Mononuclear cell (primary cell): ENCODE data around the gene MBTPS1. TPM values are rescaled to one million over a fixed set of nuclear protein-coding genes. Genes with fewer than 3 reads are reported as not detected.

ENCODE experiments used
- H3K27me3 ChIP-seq: 2 replicates; pipeline ENCODE4 v1.6.0; 2011; ENCODE audit warnings: low read length, control low read depth; ENCODE audit not compliant: insufficient read depth
- H3K4me1 ChIP-seq: 2 replicates; pipeline ENCODE4 v1.5.1; 2011; ENCODE audit warnings: mild to moderate bottlenecking, low read length, control low read depth; ENCODE audit not compliant: insufficient read depth
- H3K4me3 ChIP-seq: 2 replicates; pipeline ENCODE4 v1.5.1; 2011; ENCODE audit warnings: mild to moderate bottlenecking, low read length, moderate library complexity
- H3K9me3 ChIP-seq: 2 replicates; pipeline ENCODE4 v1.5.1; 2011; ENCODE audit warnings: low read depth, mild to moderate bottlenecking, control low read depth, low read length
- total RNA-seq: library from RNA; depleted of rRNA; stranded (reverse); fragments of >200 nt; gene quantifications from one replicate; pipeline ENCODE4 v1.2.3, GENCODE V29; 2012

MBTPS1 gene
- total RNA-seq, 1 donor = 89.3 TPM

GRCh38 chr16:84015399-84015798 lies 101.3 kb downstream of the MBTPS1 start:
- H3K27me3 ChIP-seq = no peaks in the 10 kb centered on the region
- peaks cover 8% of the 10 kb centered on the region for H3K4me1 ChIP-seq
- H3K4me3 ChIP-seq = no peak overlapping the region
- no peaks in the 10 kb centered on the region for H3K9me3 ChIP-seq

DNA sequence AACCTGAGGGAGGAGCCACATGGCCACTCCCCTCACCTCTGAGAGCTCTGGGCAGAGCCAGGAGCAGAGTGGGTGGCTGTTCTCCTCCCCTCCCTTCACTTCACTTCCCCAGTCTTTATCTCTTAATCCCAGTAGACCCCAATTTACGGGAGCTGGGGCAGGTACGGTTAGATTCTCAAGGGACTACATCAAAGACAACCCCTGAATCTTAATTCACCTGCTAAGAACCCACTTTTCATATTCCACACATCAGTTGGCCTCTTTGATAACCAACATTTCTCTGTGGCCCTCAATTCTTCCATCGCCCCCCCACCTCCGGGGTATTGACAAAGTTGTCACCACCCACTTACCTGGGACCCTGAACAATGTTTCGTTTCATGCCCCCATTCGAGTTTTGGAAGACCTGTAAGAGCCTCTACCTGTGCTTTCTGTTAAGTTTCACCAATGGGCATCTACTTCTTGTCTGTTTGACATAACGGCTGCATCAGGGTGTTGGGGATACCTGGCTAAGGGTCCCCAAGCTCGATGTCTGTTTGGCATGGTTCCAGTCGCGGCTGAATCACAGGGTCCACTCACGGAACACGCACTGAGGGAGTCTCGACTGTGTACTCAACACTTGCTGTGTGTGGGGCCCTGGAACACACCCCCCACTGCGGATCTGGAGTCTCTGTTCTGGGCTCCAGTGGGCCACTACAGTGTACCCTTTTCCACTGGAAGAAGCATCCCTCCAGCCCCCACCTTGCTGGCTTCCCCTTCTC lies 102.0 kb downstream of the MBTPS1 start:
- Histone ChIP-seq H3K9me3 (no peaks in the 10 kb centered on the region), H3K4me3 (no peak overlapping the region), H3K4me1 (peaks cover 8% of the 10 kb centered on the region), H3K27me3 (no peaks in the 10 kb centered on the region)

- Histone ChIP-seq H3K9me3 (no peaks in the 10 kb centered on the region), H3K4me1 (peaks cover 8% of the 10 kb centered on the region)
These were observed 102.8 kb downstream of the MBTPS1 start for GRCh38 chr16:84013787-84014569.

GRCh38 chr16:84009282-84009681 lies 107.5 kb downstream of the MBTPS1 start:
- Histone ChIP-seq H3K4me1 (peaks cover 5% of the 10 kb centered on the region), H3K4me3 (no peak overlapping the region), H3K9me3 (no peaks in the 10 kb centered on the region), H3K27me3 (no peaks in the 10 kb centered on the region)

More at GRCh38 chr16:84013787-84014569, 102.8 kb downstream of the MBTPS1 start:
- Histone ChIP-seq H3K4me3 (no peak overlapping the region), H3K27me3 (no peaks in the 10 kb centered on the region)

DNA sequence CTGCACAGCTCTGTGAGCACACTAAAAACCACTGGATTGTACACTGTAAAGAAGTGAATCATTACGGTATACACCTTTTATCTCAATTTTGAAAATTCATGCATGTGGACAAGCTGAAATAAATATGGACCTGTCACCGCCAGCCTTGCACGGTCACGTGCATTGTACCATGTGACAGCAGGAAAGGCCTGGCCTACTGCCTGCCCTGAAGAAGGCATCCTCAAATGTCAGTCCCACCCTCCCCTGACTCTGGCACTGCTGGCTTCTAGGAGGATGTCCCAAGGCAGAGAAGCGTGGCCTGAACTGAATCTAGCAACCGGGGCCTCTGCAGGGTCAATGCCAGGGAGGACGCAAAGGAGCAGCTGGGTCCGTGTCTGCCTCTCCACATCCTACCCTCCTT lies 108.8 kb downstream of the MBTPS1 start:
- Histone ChIP-seq H3K27me3 (no peaks in the 10 kb centered on the region), H3K9me3 (no peaks in the 10 kb centered on the region), H3K4me1 (no peaks in the 10 kb centered on the region), H3K4me3 (no peak overlapping the region)

GRCh38 chr16:84007520-84007919 lies 109.2 kb downstream of the MBTPS1 start:
- H3K27me3 ChIP-seq = no peaks in the 10 kb centered on the region
- no peak overlapping the region for H3K4me3 ChIP-seq
- H3K4me1 ChIP-seq = no peaks in the 10 kb centered on the region
- no peaks in the 10 kb centered on the region for H3K9me3 ChIP-seq

- Histone ChIP-seq H3K4me3 (no peak overlapping the region), H3K27me3 (no peaks in the 10 kb centered on the region), H3K9me3 (no peaks in the 10 kb centered on the region), H3K4me1 (no peaks in the 10 kb centered on the region)
These were observed 111.4 kb downstream of the MBTPS1 start for GRCh38 chr16:84005391-84005790.

DNA sequence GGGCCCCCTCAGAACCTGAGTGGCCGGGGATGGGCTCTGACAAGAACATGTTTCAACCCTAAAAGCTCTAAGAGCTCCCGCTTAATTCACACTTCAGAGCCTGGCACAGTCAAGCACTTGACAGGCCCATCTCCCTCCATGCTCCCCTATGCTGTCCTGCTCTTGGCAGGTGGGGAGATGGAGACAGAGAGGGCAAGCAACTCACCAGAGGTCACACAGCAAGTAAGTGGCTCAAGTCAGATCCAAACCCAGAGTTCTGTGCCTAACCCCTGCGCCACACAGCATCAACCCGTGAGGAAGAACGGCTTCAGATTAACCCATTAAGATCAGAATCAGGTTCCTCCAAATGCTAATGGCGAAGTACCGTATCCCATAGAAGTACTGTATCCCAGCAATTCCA lies 112.3 kb downstream of the MBTPS1 start:
- H3K4me3 ChIP-seq = no peak overlapping the region
- H3K27me3 ChIP-seq = no peaks in the 10 kb centered on the region
- no peaks in the 10 kb centered on the region for H3K9me3 ChIP-seq
- H3K4me1 ChIP-seq = no peaks in the 10 kb centered on the region

Other genes with a start within 250 kb of the MBTPS1 start
- 2.9 TPM for gene MLYCD, start 217.8 kb downstream of the MBTPS1 start, total RNA-seq
- 4.1 TPM for gene OSGIN1, start 163.7 kb downstream of the MBTPS1 start, total RNA-seq
- not detected for gene NECAB2, start 148.7 kb downstream of the MBTPS1 start, total RNA-seq
- gene SLC38A8, start 74.1 kb downstream of the MBTPS1 start, total RNA-seq = not detected
- gene HSDL1, start 28.2 kb upstream of the MBTPS1 start, total RNA-seq = 12.0 TPM
- gene DNAAF1, start 28.4 kb upstream of the MBTPS1 start, total RNA-seq = 25.3 TPM
- gene TAF1C, start 70.1 kb upstream of the MBTPS1 start, total RNA-seq = 21.3 TPM
- not detected for gene ADAD2, start 74.2 kb upstream of the MBTPS1 start, total RNA-seq
- not detected for gene KCNG4, start 123.1 kb upstream of the MBTPS1 start, total RNA-seq
- 0.10 TPM for gene WFDC1, start 177.9 kb upstream of the MBTPS1 start, total RNA-seq